Adipose tissue (tissue), 3 donors: ENCODE results near the gene AK8. TPM values are rescaled to one million over a fixed set of nuclear protein-coding genes. Genes with fewer than 3 reads are reported as not detected.

Source experiments
- H3K27ac ChIP-seq: one replicate; pipeline ENCODE4 v1.5.1; 2013; ENCODE audit warnings: low read depth, low read length
- WGBS, 3 donors: extraction: QIAGEN DNeasy Blood & Tissue Kit; methylation state at CpG; one replicate each; pipeline ENCODE4 v1.1.7; 2013; 5-methylcytosine and 5-hydroxymethylcytosine counted together
- polyA plus RNA-seq, 3 donors: library from polyadenylated mRNA; stranded (reverse); fragments of 200-250 nt; gene quantifications; one replicate each; pipeline ENCODE4 v1.2.3, GENCODE V29; 2013
- donor health status: healthy with polysubstance abuse.
- donor health status: Bipolar disorder and iron deficiency.
- donor health status: healthy.

Gene AK8
- polyA plus RNA-seq, 3 donors: 0.12 to 0.66 TPM; not detected in 1

DNA sequence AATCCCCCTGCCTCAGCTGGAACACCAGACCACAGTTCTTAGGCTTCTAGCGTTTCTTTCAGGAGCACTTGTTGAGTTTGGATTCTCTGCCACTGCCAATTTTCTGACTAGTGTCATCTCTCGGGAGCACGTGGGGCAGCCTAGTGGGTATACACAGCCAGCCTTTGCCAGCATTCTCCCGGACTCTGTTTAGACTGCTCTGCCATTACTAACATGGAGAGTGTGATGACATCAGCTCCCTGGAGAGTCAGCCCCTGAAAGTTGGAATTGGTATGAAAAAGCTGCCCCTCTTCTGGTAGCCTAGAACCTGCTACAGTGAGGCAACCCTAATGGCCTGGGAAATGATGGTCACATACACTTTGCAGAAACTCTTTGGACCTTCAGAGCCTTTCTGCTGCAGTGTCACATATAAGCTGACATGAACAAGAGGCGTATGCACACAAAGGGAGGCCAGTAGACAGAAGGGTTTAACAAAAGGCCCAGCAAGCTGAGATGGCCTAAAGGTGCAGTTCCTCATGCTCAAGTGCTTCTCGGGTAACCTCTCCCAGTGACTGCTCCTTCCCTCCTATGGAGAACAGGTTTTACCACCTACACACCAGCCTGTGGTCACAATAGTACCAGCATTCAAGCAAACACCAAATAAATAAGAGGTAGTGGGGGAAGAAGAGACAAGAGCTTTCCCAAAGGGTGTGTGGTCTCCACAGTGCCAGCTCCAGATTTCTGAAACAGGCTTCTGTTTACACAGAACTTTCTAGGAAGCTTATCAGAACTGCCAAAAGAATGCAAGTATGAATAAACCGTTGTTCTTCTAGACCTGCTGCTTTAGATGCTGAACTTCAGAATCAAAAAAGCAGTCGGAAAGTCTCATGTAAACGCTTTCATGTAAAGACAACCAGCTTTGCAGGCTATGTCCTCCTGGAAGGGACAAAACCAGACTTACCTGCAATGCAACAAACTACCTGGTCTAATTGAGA, 17.1 kb upstream of the AK8 start:
- WGBS, 3 donors: 77 to 82% (median 77%) methylated on average over 9 of the region's 9 CpGs
- H3K27ac ChIP-seq: no peak overlapping the region

GRCh38 chr9:132894346-132894745, 16.3 kb upstream of the AK8 start:
- H3K27ac ChIP-seq: no peak overlapping the region
- WGBS, 3 donors: 83 to 85% (median 84%) methylated on average over 5 of the region's 5 CpGs

DNA sequence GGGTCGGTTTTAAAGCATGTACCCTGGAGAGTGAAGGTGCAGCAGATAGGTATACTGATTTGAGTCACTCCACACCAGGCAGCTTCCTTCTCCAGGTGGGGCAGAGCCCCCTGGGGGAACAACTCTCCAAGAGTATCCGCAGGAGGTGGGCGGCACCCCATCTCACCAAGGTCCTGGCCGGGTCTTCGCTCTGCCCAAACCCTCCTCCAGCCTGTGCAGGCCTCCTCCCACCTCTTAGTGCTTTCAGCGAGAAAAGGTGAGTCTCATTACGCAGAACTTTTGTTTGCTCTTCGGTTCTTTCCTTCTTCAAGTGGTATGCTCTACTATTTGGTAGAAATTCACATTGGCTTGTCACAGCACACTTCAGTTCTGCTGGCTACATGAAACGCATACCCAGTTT, 14.3 kb upstream of the AK8 start:
- no peak overlapping the region for H3K27ac ChIP-seq
- WGBS, 3 donors: 76 to 88% (median 81%) methylated on average over 9 of the region's 9 CpGs

GRCh38 chr9:132888151-132888550, 10.1 kb upstream of the AK8 start:
- no peak overlapping the region for H3K27ac ChIP-seq
- WGBS, 3 donors: 94 to 96% (median 96%) methylated on average over 18 of the region's 18 CpGs

DNA sequence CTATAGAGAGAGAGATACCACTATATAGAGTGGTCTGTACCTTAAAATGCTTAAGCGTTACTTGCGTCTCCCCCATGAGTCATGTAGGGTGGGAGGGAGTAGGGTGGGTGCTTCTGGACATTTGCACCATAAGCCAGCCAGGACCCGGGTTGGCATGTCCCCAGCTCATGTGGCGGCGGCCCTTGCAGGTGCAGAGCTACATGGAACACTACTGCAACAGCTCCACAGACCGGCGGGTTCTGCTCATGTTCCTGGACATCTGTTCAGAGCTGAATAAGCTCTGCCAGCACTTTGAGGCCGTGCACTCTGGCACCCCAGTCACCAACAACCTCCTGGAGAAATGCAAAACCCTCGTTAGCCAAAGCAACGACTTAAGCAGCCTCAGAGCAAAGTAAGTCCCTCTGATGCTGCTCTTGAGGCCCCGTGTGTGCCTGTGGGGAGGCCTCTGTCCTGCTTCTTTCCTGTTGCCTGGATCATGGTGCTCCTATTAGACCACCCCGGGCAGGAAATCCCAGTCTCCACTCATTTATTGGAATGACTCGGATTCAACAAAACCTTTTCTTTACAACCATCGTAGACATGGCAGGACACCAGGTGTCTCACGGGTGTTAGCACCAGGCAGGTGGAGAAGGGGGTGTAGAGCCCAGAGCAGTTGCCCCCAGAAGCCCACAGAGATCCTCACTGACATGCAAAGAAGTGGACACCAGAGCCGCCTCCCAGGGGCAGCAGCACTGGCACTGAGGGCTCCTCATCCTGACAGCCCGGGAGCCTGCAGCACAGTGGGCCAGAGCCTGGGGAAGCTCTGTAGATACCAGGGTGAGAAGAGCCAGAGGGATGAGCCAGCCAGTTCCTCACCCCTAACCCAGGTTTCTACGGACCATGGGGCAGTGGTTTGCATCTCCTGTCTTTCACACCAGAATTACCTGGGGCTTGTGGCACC, 9.4 kb upstream of the AK8 start:
- H3K27ac ChIP-seq: no peak overlapping the region
- 83 to 89% (median 89%) methylated on average over 18 of the region's 18 CpGs for WGBS, 3 donors

- WGBS, 3 donors: 90 to 96% (median 91%) methylated on average over 6 of the region's 6 CpGs
These were observed 8.2 kb upstream of the AK8 start for GRCh38 chr9:132886334-132886725.

GRCh38 chr9:132885720-132886333, 7.7 kb upstream of the AK8 start:
- no peak overlapping the region for H3K27ac ChIP-seq
- 54 to 68% (median 57%) methylated on average over 9 of the region's 9 CpGs for WGBS, 3 donors

More at GRCh38 chr9:132886334-132886725, 8.2 kb upstream of the AK8 start:
- no peak overlapping the region for H3K27ac ChIP-seq

- H3K27ac ChIP-seq: no peak overlapping the region
- WGBS, 3 donors: 90 to 92% (median 90%) methylated on average over 27 of the region's 27 CpGs
These were observed 5.5 kb upstream of the AK8 start for GRCh38 chr9:132883349-132884294.

- 76 to 82% (median 78%) methylated on average over 6 of the region's 6 CpGs for whole genome bisulfite sequencing, 3 donors
- H3K27ac ChIP-seq: no peak overlapping the region
These were observed 4.5 kb upstream of the AK8 start for GRCh38 chr9:132882616-132883015.

DNA sequence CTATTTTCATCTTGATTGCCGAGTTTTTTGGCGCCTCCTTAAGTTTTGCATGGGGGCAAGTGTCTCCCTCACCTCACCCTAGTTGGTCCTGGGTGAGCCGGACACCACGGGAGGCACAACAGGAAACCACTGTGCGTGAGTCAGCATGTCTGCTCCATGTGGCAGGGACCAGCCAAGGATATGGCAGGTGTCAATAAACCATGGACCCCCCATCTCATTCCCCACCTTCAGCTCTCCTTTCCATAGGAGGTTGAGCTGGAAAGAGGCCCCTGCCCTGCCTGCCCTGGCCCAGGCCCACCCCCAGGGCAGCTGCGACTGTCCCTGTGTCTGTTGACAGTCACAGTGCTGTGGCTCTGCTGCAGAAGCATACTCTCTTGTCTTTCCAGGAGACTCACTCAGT, 3.7 kb upstream of the AK8 start:
- no peak overlapping the region for H3K27ac ChIP-seq
- WGBS, 3 donors: 49 to 87% (median 52%) methylated on average over 6 of the region's 6 CpGs

DNA sequence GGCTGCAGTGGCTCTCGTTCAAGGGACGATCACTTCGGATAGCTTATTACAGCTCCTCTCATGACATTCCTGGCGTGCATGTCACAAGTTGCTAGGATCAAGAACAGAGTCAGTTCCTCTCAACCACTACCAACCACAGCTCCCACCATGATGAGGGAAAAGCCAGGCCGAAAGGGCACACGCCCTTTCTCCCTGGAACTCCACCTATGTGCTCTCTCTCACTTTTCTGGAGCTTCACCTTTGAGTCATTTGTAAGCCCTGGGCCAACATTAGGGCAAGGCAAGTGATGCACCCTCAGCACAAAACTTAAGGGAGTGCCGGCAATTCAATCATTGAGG, 2.2 kb upstream of the AK8 start:
- H3K27ac ChIP-seq: no peak overlapping the region
- 82 to 87% (median 86%) methylated on average over 7 of the region's 7 CpGs for WGBS, 3 donors

- no peak overlapping the region for H3K27ac ChIP-seq
- 77 to 81% (median 78%) methylated on average over 6 of the region's 6 CpGs for WGBS, 3 donors
These were observed 1.6 kb upstream of the AK8 start for GRCh38 chr9:132879457-132880323.

GRCh38 chr9:132878695-132879456, 792 bp upstream of the AK8 start, which contains the start of gene SPACA9:
Gene SPACA9, plus strand, starts transcription at chr9:132878898. Its CDS starts 5,050 bp downstream, at chr9:132883948.
- WGBS, 3 donors: 10 to 16% (median 15%) methylated on average over 40 to 42 of the region's 42 CpGs
- no peak within 1 kb of the TSS for H3K27ac ChIP-seq

DNA sequence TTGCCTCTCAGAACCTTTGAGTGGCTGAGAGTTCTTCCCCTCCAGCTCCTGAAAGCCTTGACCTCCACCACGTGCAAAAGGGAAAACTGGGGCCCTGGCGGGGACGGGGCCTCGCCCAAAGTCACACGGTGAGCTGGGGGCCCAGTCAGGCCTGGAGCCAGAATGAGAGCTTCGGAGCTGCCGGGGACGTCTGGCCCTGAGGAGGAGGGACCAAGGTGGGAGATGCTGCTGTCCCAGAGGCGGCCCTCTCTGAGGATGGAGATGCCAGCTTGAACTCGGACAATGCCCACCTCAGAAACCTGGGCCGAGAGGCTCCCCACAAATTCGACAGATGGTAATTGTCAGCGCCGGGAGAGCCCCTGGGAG, 643 bp downstream of the AK8 start:
- 40 to 54% (median 50%) methylated on average over 14 of the region's 14 CpGs for WGBS, 3 donors
- H3K27ac ChIP-seq: no peak overlapping the region

GRCh38 chr9:132876849-132877248, 1.2 kb downstream of the AK8 start:
- WGBS, 3 donors: 88 to 93% (median 89%) methylated on average over 3 of the region's 3 CpGs
- no peak overlapping the region for H3K27ac ChIP-seq

GRCh38 chr9:132875159-132875558, 2.9 kb downstream of the AK8 start:
- no peak overlapping the region for H3K27ac ChIP-seq
- 77 to 84% (median 81%) methylated on average over 5 of the region's 5 CpGs for WGBS, 3 donors
